H1 (cell line): Measurements from ENCODE around the gene TDRD1.

ENCODE experiments used
- ASH2L ChIP-seq: fragments of 200-600, 300-600 bp; sonication (generic); IDR thresholded peaks from one replicate; pipeline ENCODE4 v1.7.1; 2017; ENCODE audit warnings: low read length
- CTCF ChIP-seq, 3 experiments: IDR thresholded peaks; 1 replicate in 2 of 3; 2 replicates in 1 of 3; pipeline versions ENCODE4 v1.5.1 to v1.6.1; 2011; ENCODE audit warnings: low read length in 3 of 3, mild to moderate bottlenecking in 3 of 3, inconsistent platforms in 2 of 3, low read depth in 1 of 3, moderate library complexity in 1 of 3; ENCODE audit not compliant: insufficient read depth in 1 of 3; ENCODE audit errors: control extremely low read depth in 1 of 3
- EP300 ChIP-seq, 2 experiments: IDR thresholded peaks; 1 replicate in 1 of 2; 2 replicates in 1 of 2; pipeline ENCODE4 v1.6.1; 2011 to 2012; ENCODE audit warnings: low read depth in 2 of 2, low read length in 2 of 2, mild to moderate bottlenecking in 2 of 2, borderline replicate concordance in 1 of 2, inconsistent platforms in 1 of 2, moderate library complexity in 1 of 2
- EZH2 ChIP-seq: fragments of 200-600 bp; sonication (generic); IDR thresholded peaks from 2 replicates; pipeline ENCODE4 v1.7.1; 2012; ENCODE audit warnings: low read depth, mild to moderate bottlenecking, moderate library complexity, low read length, inconsistent platforms; ENCODE audit not compliant: severe bottlenecking
- MAFK ChIP-seq: IDR thresholded peaks from 2 replicates; pipeline ENCODE4 v1.6.1; 2012; ENCODE audit warnings: low read depth, mild to moderate bottlenecking, improper control_type of control experiment, low read length
- MAX ChIP-seq: IDR thresholded peaks from 2 replicates; pipeline ENCODE4 v1.6.1; 2012; ENCODE audit warnings: inconsistent platforms
- NRF1 ChIP-seq: IDR thresholded peaks from 2 replicates; pipeline ENCODE4 v1.6.1; 2011; ENCODE audit warnings: mild to moderate bottlenecking, low read depth, low read length, improper control_type of control experiment
- POLR2A ChIP-seq, 2 experiments: IDR thresholded peaks; 1 replicate in 1 of 2; 2 replicates in 1 of 2; pipeline ENCODE4 v1.6.1; 2011; ENCODE audit warnings: low read depth in 2 of 2, low read length in 2 of 2, mild to moderate bottlenecking in 2 of 2; ENCODE audit errors: control extremely low read depth in 1 of 2
- RAD21 ChIP-seq, 2 experiments: IDR thresholded peaks in 1 of 2; conservative IDR thresholded peaks in 1 of 2; 2 replicates each; pipeline ENCODE4 v1.6.1; 2011; ENCODE audit warnings: low read depth in 2 of 2, low read length in 2 of 2, improper control_type of control experiment in 1 of 2, inconsistent platforms in 1 of 2, mild to moderate bottlenecking in 1 of 2, moderate library complexity in 1 of 2
- RFX5 ChIP-seq: IDR thresholded peaks from 2 replicates; pipeline ENCODE4 v1.6.1; 2011; ENCODE audit warnings: low read depth, low read length, improper control_type of control experiment, borderline replicate concordance
- TCF12 ChIP-seq: IDR thresholded peaks from 2 replicates; pipeline ENCODE4 v1.6.1; 2011; ENCODE audit warnings: low read depth, mild to moderate bottlenecking, low read length

- TF ChIP-seq POLR2A (IDR thresholded peaks at IDR 0.05; ENCODE audit: control extremely low read depth in 1 of 2, low read depth in 2 of 2, low read length in 2 of 2) = no peak
- TF ChIP-seq RFX5 = no peak
- no peak for TF ChIP-seq MAFK
- no peak for TF ChIP-seq MAX
- no peak for TF ChIP-seq NRF1
- TF ChIP-seq CTCF (IDR thresholded peaks at IDR 0.05; ENCODE audit: control extremely low read depth in 1 of 3, insufficient read depth in 1 of 3, low read depth in 1 of 3, low read length in 3 of 3) = peak; percentile 10 to 25 (median 25); a peak in 3 of 4 replicates
- TF ChIP-seq EZH2 = no peak
- peak; percentile 36 to 50; a peak in 3 of 4 replicates for TF ChIP-seq RAD21 (IDR thresholded peaks at IDR 0.05 in 1 of 2, conservative IDR thresholded peaks at IDR 0.05 in 1 of 2; ENCODE audit: low read depth in 2 of 2, low read length in 2 of 2)
- TF ChIP-seq ASH2L = no peak
- no peak for TF ChIP-seq TCF12
- TF ChIP-seq EP300 (IDR thresholded peaks at IDR 0.05; ENCODE audit: borderline replicate concordance in 1 of 2, low read depth in 2 of 2, low read length in 2 of 2) = no peak
Measured at GRCh38 chr10:114281461-114281860, 102.3 kb downstream of the TDRD1 start.
